ENCODE results near the gene SLC15A2.
A peak's percentile ranks its signal among the peaks of the same experiment; 100 is the strongest.
"Not testable (repeated sequence)": the region's sequence is repeated elsewhere in the genome, so short reads cannot be mapped to it uniquely, and the experiment has no call there.

SLC15A2 gene

DNA sequence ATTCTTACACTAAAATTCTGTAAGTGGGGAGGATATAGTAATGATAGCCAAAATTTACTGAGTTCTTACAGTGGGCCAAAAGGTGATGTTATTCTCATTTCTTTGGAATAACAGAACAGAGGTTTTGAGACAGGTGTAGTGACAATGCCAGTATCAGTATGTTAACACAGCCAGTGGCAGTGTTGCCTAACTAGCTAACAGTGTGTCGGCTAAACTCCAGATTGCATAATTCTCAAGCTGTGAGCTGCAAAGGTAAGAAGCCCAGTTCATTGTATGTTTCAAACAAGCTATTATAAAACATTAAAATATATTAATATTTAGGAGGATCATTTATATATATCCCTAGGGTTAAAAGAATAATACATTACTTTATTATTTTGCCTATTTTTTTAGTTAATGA, 920 bp downstream of the SLC15A2 start:
- no peak for TF ChIP-seq TAF1 (IDR thresholded peaks at IDR 0.05; ENCODE audit: borderline replicate concordance, low read depth, low read length)
- no peak for TF ChIP-seq POLR2A (IDR thresholded peaks at IDR 0.05; ENCODE audit: low read depth, low read length)
- no peak for TF ChIP-seq POLR2AphosphoS5 (IDR thresholded peaks at IDR 0.05; ENCODE audit: low read depth, low read length)
- DNase-seq (ENCODE audit: insufficient read length) (no peak), FAIRE-seq (no peak)

DNA sequence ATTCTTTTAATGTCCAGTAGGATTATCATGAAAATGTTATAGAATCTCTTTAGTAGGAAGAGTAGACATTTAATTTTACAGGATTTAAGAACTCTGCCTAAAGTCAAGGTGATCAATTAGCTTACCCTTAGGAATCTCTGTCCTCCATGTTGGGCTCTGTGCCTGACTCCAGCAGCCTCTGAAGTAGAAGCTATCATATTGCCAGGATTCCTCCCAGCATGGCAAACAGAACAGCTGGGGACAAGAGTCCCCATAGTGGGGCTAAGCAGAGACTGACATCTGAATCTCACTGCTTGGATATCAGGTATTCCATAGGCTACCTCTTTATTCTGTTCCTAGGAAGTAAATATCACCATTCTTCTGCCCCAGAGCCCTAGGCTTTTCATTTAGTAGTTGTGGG, 1.5 kb downstream of the SLC15A2 start:
- FAIRE-seq, result no peak
- no peak for DNase-seq (ENCODE audit: insufficient read length)
- TF ChIP-seq POLR2A (IDR thresholded peaks at IDR 0.05; ENCODE audit: low read depth, low read length) (no peak), POLR2AphosphoS5 (IDR thresholded peaks at IDR 0.05; ENCODE audit: low read depth, low read length) (no peak), TAF1 (IDR thresholded peaks at IDR 0.05; ENCODE audit: borderline replicate concordance, low read depth, low read length) (no peak)

DNA sequence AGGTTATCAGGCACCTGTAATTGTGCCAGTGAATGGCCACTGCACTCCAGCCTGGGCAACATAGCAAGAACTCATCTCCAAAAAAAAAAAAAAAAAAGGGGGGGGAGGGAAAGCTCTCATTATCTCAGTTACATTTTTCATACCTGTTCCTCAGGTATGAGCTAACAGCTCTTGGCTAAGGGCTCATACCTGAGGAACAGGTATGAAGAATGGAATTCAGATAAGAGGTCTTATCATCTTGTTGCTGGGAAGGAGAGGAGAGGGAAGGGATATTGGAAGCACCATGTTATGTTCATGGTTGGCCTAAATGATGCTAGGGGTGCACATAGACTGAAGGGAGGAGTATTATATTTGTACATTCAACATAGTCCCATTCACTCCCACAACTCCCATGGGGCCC, 2.6 kb downstream of the SLC15A2 start:
- TF ChIP-seq TAF1 (IDR thresholded peaks at IDR 0.05; ENCODE audit: borderline replicate concordance, low read depth, low read length) (no peak), POLR2AphosphoS5 (IDR thresholded peaks at IDR 0.05; ENCODE audit: low read depth, low read length) (no peak), POLR2A (IDR thresholded peaks at IDR 0.05; ENCODE audit: low read depth, low read length) (no peak)
- DNase-seq (ENCODE audit: insufficient read length) (no peak), FAIRE-seq (no peak)

DNA sequence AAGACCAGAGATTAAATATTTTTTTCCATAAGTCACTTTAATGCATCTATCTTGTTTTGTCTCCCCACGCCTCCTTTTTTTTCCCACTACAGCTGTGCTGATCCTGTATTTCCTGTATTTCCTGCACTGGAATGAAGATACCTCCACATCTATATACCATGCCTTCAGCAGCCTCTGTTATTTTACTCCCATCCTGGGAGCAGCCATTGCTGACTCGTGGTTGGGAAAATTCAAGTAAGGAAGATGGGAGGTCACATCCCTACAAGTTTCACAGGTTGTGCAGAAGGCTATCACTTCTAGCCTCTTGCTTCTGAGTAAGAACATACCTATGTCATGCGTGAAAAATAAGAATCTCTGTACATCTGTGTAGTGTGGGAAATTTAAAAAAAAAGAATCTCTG, 3.1 kb downstream of the SLC15A2 start:
- DNase-seq (ENCODE audit: insufficient read length) (no peak), FAIRE-seq (no peak)
- TF ChIP-seq POLR2AphosphoS5 (IDR thresholded peaks at IDR 0.05; ENCODE audit: low read depth, low read length) (no peak), POLR2A (IDR thresholded peaks at IDR 0.05; ENCODE audit: low read depth, low read length) (no peak), TAF1 (IDR thresholded peaks at IDR 0.05; ENCODE audit: borderline replicate concordance, low read depth, low read length) (no peak)

DNA sequence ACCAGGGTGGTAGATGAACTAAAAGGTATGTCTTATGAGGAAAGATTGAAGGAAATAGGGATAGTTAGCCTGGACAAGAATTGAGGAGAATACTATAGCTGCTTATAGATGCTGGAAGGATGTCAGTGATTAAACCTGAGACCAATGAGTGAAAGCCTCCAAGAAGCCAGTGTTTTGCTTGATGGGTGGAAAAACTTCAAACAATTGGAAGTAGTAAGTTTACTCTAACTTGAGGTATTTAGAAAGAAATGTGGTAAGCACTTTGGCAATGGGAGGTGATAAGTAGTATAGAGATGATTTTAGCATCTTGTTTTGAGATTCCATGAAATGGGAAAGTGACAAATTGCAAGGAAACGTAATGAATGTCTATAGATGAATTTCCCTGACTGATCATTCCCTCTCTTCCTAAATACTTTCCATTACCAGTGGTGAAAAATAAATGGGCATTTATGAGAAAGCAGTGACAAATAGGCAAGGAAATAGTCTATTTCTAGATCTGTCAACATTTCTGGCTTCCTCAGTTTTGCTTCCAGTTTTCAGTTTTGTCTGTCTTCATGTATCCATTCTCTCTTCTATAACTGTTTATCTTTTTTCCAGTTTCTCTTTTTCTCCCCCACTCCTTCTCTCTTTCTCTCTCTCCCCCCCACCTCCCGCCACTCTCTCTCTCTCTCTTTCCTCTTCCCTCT, 19.2 kb downstream of the SLC15A2 start:
- no peak for TF ChIP-seq POLR2A (IDR thresholded peaks at IDR 0.05; ENCODE audit: low read depth, low read length)
- TF ChIP-seq TAF1 (IDR thresholded peaks at IDR 0.05; ENCODE audit: borderline replicate concordance, low read depth, low read length), result no peak
- TF ChIP-seq POLR2AphosphoS5 (IDR thresholded peaks at IDR 0.05; ENCODE audit: low read depth, low read length), result no peak
- FAIRE-seq (no peak), DNase-seq (ENCODE audit: insufficient read length) (no peak)

DNA sequence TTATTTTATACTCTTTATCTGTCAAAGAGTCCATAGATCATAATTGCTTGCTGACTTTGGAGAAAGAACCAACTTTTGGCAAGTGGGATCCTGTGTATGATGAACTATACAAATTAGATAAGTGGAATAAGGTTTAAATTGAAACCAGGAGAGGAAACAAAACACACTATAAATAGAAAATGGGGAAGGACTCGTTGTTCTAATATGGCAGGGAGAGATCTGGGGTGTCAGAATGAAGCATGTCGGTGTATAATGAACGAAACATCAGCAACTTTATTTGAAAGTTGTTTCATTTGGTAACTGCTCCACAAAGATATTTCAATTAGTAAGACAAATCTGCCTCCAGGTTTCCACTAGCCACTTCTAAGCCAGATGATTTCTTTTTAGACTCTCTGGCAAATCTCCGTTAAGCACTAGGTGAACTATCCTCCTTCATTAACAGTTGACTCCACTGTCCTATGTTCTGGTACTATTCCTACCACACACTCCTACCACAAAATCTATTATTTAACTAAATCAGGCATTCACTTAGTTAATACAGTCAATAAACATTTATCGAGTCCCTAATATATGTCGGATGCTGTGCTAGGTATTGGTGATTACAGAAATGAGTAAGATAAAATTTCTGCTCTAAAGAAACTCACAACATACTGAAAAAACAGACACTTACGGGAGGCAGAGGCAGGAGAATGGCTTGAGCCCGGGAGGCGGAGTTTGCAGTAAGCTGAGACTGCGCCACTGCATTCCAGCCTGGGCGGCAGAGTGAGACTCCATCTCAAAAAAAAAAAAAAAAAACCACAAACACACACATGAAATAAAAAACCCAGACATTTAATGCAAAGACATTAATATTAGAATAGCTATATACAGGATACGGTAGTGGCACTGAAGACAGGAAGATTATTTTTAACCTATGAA, 20.1 kb downstream of the SLC15A2 start:
- FAIRE-seq (no peak), DNase-seq (ENCODE audit: insufficient read length) (no peak)
- no peak for TF ChIP-seq TAF1 (IDR thresholded peaks at IDR 0.05; ENCODE audit: borderline replicate concordance, low read depth, low read length)
- TF ChIP-seq POLR2AphosphoS5 (IDR thresholded peaks at IDR 0.05; ENCODE audit: low read depth, low read length), result no peak
- TF ChIP-seq POLR2A (IDR thresholded peaks at IDR 0.05; ENCODE audit: low read depth, low read length), result no peak

DNA sequence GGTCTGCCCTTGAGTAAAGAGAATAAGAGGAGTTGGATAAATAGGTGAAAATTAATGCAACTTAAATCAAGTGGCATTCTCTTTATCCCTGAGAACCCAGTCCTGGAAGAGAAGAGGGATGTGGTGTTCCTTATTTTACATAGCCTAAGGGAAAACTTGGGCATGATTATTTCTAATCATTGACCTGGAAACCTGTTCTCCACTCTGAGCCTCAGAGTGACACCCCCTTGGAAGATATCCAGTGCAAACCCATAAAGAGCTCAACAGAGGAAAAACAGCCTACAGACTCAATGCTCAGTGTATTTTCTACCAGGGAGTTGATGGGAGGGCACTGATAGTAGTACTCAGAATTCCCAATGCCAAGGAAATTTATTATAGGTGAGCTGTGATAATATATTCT, 22.0 kb downstream of the SLC15A2 start:
- TF ChIP-seq POLR2A (IDR thresholded peaks at IDR 0.05; ENCODE audit: low read depth, low read length) (no peak), TAF1 (IDR thresholded peaks at IDR 0.05; ENCODE audit: borderline replicate concordance, low read depth, low read length) (no peak), POLR2AphosphoS5 (IDR thresholded peaks at IDR 0.05; ENCODE audit: low read depth, low read length) (no peak)
- FAIRE-seq (no peak), DNase-seq (ENCODE audit: insufficient read length) (no peak)

DNA sequence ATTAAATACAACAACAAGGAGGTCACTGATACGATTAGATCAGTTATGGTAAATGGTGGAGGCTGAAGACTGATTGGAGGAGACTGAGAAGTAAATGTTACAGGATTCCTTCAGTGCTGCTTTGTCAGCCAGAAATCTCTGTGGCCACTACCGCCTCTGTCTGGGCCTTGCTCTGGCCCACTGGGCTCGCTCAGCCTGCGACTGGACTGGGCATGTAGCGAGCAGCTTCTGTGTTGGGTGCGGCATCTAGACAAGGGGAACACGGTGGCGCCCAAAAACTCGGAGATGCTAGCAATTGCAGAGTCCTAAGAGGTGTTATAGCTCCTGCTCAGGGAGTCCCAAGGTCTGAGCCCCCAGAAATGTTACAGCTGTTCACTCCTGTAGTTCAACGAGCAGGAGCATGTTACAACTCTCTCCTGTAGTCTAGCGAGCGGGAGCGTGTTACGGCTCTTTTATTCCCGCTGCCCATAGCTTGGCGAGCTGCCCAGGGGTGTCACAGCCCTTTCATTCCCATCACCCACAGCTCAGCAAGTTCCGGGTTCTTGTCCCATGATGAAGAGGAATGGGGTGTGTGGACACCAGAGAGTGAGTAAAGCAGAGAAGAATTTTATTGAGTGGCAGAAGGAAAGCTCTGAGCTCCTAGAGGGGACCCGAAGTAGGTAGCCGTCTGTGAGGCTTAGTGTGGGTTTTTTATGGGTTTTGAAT, 24.7 kb downstream of the SLC15A2 start:
- no peak for DNase-seq (ENCODE audit: insufficient read length)
- TF ChIP-seq POLR2AphosphoS5 (IDR thresholded peaks at IDR 0.05; ENCODE audit: low read depth, low read length) (no peak), POLR2A (IDR thresholded peaks at IDR 0.05; ENCODE audit: low read depth, low read length) (no peak), TAF1 (IDR thresholded peaks at IDR 0.05; ENCODE audit: borderline replicate concordance, low read depth, low read length) (no peak)
- FAIRE-seq, result no peak

DNA sequence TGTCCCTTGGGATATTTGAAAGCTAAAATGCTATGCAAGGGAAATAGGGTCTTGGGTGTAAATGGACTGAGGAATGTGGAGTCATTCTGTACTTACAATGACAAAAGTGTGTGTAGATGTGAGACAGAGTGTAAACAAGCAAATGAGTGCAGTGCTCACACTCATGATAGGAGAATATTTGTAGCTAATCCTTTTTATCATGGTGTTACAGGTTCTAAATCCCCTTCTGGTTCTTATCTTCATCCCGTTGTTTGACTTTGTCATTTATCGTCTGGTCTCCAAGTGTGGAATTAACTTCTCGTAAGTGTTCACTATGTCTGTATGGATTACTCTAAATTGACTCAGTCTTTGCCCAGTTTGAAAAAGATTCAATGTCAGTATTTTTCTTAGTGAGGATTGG, 30.5 kb downstream of the SLC15A2 start:
- TF ChIP-seq POLR2A (IDR thresholded peaks at IDR 0.05; ENCODE audit: low read depth, low read length) (no peak), POLR2AphosphoS5 (IDR thresholded peaks at IDR 0.05; ENCODE audit: low read depth, low read length) (no peak), TAF1 (IDR thresholded peaks at IDR 0.05; ENCODE audit: borderline replicate concordance, low read depth, low read length) (no peak)
- FAIRE-seq, result peak; percentile 21
- DNase-seq (ENCODE audit: insufficient read length), result no peak

DNA sequence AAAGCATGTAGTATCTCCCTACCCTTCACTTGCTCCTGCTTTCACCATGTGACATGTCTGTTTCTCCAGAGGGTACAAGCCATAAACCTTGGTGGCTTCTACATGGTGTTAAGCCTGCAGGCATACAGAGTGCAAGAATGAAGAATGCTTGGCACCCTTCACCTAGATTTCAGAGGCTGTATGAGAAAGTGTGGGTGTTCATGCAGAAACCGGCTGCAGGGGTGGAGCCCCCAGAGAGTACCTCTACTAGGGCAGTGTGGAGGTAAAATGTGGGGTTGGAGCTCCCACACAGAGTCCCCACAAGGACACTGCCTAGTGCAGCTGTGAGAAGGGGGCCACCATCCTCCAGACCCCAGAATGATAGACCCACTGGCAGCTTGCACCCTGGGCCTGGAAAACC, 32.2 kb downstream of the SLC15A2 start:
- FAIRE-seq, result no peak
- no peak for TF ChIP-seq POLR2AphosphoS5 (IDR thresholded peaks at IDR 0.05; ENCODE audit: low read depth, low read length)
- no peak for TF ChIP-seq POLR2A (IDR thresholded peaks at IDR 0.05; ENCODE audit: low read depth, low read length)
- no peak for TF ChIP-seq TAF1 (IDR thresholded peaks at IDR 0.05; ENCODE audit: borderline replicate concordance, low read depth, low read length)
- DNase-seq (ENCODE audit: insufficient read length), result no peak

DNA sequence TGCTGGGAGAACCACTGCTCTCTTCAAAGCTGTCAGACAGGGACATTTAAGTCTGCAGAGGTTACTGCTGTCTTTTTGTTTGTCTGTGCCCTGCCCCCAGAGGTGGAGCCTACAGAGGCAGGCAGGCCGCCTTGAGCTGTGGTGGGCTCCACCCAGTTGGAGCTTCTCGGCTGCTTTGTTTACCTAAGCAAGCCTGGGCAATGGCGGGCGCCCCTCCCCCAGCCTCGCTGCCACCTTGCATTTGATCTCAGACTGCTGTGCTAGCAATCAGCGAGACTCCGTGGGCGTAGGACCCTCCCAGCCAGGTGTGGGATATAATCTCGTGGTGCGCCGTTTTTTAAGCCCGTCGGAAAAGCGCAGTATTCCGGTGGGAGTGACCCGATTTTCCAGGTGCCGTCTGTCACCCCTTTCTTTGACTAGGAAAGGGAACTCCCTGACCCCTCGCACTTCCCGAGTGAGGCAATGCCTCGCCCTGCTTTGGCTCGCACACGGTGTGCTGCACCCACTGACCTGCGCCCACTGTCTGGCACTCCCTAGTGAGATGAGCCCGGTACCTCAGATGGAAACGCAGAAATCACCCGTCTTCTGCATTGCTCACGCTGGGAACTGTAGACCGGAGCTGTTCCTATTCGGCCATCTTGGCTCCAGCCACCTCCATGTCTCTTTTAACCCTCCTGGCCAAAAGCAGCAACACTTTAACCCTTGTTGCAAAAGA, 44.1 kb downstream of the SLC15A2 start:
- not testable (repeated sequence) for FAIRE-seq; DNase-seq (ENCODE audit: insufficient read length)
